IMR-90 (cell line): ENCODE data around the gene RAPGEF3.

Experiments
- CHD1 ChIP-seq: IDR thresholded peaks from 2 replicates; pipeline ENCODE4 v1.6.1; 2012; ENCODE audit warnings: low read depth, low read length, improper control_type of control experiment
- MAFK ChIP-seq: IDR thresholded peaks from 2 replicates; pipeline ENCODE4 v1.6.1; 2012; ENCODE audit warnings: low read depth, low read length, improper control_type of control experiment
- POLR2A ChIP-seq: IDR thresholded peaks from 2 replicates; pipeline ENCODE4 v1.6.1; 2012; ENCODE audit warnings: mild to moderate bottlenecking, low read depth, low read length
- RCOR1 ChIP-seq: IDR thresholded peaks from 2 replicates; pipeline ENCODE4 v1.6.1; 2012; ENCODE audit warnings: mild to moderate bottlenecking, low read length, improper control_type of control experiment; ENCODE audit not compliant: insufficient replicate concordance
- SMC3 ChIP-seq: fragments of 150-350 bp; IDR thresholded peaks from 2 replicates; pipeline ENCODE4 v1.6.1; 2016; ENCODE audit warnings: low read depth, mild to moderate bottlenecking, antibody characterized with exemption, low read length, moderate library complexity
- TF ChIP-seq, protein P1 (sequence below): conservative IDR thresholded peaks from 2 replicates; pipeline ENCODE4 v1.5.1; 2012; ENCODE audit warnings: mild to moderate bottlenecking, low read depth, low read length, improper control_type of control experiment
- TF ChIP-seq, protein P2 (sequence below): fragments of 150-350 bp; IDR thresholded peaks from 2 replicates; pipeline ENCODE4 v1.6.1; 2016; ENCODE audit warnings: low read depth, mild to moderate bottlenecking, low read length, moderate library complexity, borderline replicate concordance

DNA sequence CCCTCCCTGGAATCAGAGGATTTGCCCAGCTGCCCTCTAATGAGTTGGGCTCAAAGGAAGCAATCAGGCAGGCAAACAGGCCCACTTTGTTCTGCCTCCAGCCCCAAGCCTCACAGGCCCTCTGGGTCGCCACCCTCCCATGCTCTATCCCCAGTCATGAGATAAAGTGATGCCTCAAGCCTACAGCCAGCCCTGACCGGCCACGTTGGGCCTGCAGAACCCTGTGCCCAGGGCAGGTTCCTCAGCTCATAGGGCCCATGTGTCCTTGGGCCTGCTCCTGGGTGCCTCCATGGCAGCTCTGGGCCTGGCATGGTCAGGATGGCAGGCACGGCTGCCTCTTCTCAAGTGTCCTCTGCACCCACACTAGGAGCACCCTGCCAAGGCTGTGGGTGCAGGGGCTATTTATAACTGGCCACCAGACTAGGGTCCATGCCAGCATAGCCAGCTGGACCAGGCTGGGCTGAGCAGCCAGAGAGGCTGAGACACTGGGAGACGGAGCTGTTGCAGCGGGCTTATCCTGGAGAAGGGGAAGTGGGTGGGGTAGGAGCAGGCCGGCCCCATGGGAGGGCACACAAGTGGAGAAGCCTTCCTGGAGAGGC is 40.8 kb upstream of the RAPGEF3 start:
- TF ChIP-seq CHD1, result no peak
- TF ChIP-seq, protein P1, sequence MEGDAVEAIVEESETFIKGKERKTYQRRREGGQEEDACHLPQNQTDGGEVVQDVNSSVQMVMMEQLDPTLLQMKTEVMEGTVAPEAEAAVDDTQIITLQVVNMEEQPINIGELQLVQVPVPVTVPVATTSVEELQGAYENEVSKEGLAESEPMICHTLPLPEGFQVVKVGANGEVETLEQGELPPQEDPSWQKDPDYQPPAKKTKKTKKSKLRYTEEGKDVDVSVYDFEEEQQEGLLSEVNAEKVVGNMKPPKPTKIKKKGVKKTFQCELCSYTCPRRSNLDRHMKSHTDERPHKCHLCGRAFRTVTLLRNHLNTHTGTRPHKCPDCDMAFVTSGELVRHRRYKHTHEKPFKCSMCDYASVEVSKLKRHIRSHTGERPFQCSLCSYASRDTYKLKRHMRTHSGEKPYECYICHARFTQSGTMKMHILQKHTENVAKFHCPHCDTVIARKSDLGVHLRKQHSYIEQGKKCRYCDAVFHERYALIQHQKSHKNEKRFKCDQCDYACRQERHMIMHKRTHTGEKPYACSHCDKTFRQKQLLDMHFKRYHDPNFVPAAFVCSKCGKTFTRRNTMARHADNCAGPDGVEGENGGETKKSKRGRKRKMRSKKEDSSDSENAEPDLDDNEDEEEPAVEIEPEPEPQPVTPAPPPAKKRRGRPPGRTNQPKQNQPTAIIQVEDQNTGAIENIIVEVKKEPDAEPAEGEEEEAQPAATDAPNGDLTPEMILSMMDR, result no peak
- TF ChIP-seq POLR2A, result no peak
- TF ChIP-seq, protein P2, sequence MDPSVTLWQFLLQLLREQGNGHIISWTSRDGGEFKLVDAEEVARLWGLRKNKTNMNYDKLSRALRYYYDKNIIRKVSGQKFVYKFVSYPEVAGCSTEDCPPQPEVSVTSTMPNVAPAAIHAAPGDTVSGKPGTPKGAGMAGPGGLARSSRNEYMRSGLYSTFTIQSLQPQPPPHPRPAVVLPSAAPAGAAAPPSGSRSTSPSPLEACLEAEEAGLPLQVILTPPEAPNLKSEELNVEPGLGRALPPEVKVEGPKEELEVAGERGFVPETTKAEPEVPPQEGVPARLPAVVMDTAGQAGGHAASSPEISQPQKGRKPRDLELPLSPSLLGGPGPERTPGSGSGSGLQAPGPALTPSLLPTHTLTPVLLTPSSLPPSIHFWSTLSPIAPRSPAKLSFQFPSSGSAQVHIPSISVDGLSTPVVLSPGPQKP, result no peak
- TF ChIP-seq MAFK, result no peak
- no peak for TF ChIP-seq SMC3
- no peak for TF ChIP-seq RCOR1
